Muscle of leg (tissue), 11 donors: ENCODE measurements around the gene LRRK1. TPM values are rescaled to one million over a fixed set of nuclear protein-coding genes. Genes with fewer than 3 reads are reported as not detected.

ENCODE experiments used
- DNase-seq: peaks from one replicate; pipeline ENCODE4 v3.0.0; 2013
- H3K27ac ChIP-seq: one replicate; pipeline ENCODE4 v1.5.1; 2013; ENCODE audit warnings: mild to moderate bottlenecking, low read length, control low read depth
- H3K27me3 ChIP-seq: one replicate; pipeline ENCODE4 v1.6.1; 2013; ENCODE audit warnings: low read length; ENCODE audit not compliant: control insufficient read depth, insufficient read depth
- H3K36me3 ChIP-seq: one replicate; pipeline ENCODE4 v1.6.1; 2013; ENCODE audit warnings: low read length; ENCODE audit not compliant: control insufficient read depth, insufficient read depth
- H3K4me1 ChIP-seq: one replicate; pipeline ENCODE4 v1.6.1; 2013; ENCODE audit warnings: low read length; ENCODE audit not compliant: control insufficient read depth, insufficient read depth
- H3K4me3 ChIP-seq: one replicate; pipeline ENCODE4 v1.5.1; 2013; ENCODE audit warnings: low read length, control low read depth
- H3K9me3 ChIP-seq: replicated peaks from 2 replicates; pipeline ENCODE4 v1.6.1; 2013; ENCODE audit warnings: low read depth, low read length; ENCODE audit not compliant: control insufficient read depth
- WGBS: methylation state at CpG from one replicate; pipeline ENCODE4 v1.1.5; 2013; ENCODE audit warnings: missing lambda C conversion rate; ENCODE audit not compliant: insufficient coverage; 5-methylcytosine and 5-hydroxymethylcytosine counted together
- polyA plus RNA-seq, 8 donors: library from polyadenylated mRNA; unstranded; fragments of 120-200 nt; gene quantifications; one replicate each; pipeline versions ENCODE4 v1.2.1 to v1.2.3, GENCODE V29; 2013; ENCODE audit warnings: inconsistent platforms in 1 of 8, low replicate concordance in 1 of 8; ENCODE audit not compliant: insufficient read length in 8 of 8, insufficient read depth in 1 of 8
- total RNA-seq: library from RNA; stranded (reverse); fragments of 120-200 nt; gene quantifications from one replicate; pipeline ENCODE4 v1.2.4, GENCODE V29; 2013

Gene LRRK1
- total and polyA plus RNA-seq, 9 donors, result 4.1 to 9.4 (median 5.8) TPM

DNA sequence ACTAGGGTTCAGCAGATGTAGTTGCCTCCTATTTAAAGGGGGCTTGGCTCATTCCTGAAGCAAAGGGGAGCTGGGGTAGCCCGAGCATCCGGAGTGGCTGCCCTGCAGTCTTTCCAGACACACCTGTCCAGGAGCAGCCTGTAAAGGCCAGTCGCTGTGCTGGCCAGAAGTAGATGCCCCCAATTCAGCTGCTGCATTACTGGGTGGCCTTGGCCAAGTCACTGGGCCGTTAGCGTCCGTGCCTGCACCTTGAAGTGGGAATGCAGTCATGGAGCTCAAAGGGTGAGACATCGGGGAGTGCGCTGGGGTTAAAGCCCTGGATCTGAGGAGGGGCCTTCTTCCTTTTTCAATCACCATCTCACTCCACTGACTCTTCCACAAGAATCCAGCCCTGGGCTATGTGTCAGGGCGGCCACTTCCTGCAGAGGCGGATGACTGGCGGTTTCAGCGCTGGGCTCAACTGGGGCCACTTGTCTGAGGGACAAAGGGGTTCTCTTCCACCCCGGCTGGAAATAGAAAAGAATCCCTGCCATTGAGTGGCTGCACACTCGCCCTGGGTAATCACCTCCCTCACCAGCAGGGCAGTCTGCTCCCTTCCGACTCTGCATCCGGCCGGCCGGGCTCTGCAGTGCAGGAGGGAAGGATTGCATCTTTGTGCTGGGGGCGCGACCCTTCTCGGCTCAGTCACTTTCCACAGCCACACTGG is 27.7 kb upstream of the LRRK1 start:
- WGBS, result 69% methylated on average over 8 of the region's 21 CpGs
- no peaks in the 10 kb centered on the region for H3K9me3 ChIP-seq
- peaks cover 22% of the 10 kb centered on the region for H3K4me1 ChIP-seq
- DNase-seq, result no peak
- H3K36me3 ChIP-seq, result peaks cover 26% of the 10 kb centered on the region
- H3K4me3 ChIP-seq, result no peak overlapping the region
- H3K27me3 ChIP-seq, result peaks cover 9% of the 10 kb centered on the region
- H3K27ac ChIP-seq, result no peak overlapping the region

DNA sequence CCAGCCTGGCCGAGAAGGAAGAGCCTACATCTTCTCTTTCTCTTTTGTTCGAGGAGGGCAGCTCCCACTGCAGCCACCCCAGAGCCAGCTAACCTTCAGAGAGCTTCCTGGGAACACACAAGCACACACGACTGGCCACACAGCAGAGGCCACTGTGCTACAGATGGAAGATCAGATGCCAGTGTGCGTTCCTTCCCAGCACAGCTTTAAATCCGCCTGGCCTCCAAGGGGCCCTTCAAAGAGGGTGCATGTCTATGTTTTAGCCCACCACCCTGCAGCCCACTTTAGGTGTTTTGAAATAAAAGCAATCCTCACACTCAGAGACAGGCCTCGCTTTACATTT is 27.2 kb upstream of the LRRK1 start:
- peaks cover 9% of the 10 kb centered on the region for H3K27me3 ChIP-seq

GRCh38 chr15:100893261-100893963 is 25.7 kb upstream of the LRRK1 start:
- WGBS, result 81% methylated on average over 4 of the region's 6 CpGs
- Histone ChIP-seq H3K27me3 (peaks cover 9% of the 10 kb centered on the region), H3K4me3 (no peak overlapping the region), H3K9me3 (no peaks in the 10 kb centered on the region), H3K36me3 (peaks cover 33% of the 10 kb centered on the region), H3K27ac (no peak overlapping the region), H3K4me1 (peaks cover 24% of the 10 kb centered on the region)
- DNase-seq, result no peak

More for the DNA sequence above, 27.2 kb upstream of the LRRK1 start:
- H3K36me3 ChIP-seq, result peaks cover 26% of the 10 kb centered on the region
- no peaks in the 10 kb centered on the region for H3K9me3 ChIP-seq
- DNase-seq, result no peak
- no peak overlapping the region for H3K4me3 ChIP-seq
- 59% methylated on average over 5 of the region's 6 CpGs for WGBS
- peaks cover 22% of the 10 kb centered on the region for H3K4me1 ChIP-seq
- no peak overlapping the region for H3K27ac ChIP-seq

- H3K4me3 ChIP-seq, result no peak overlapping the region
- WGBS, result 86% methylated on average over 5 of the region's 9 CpGs
- peaks cover 9% of the 10 kb centered on the region for H3K27me3 ChIP-seq
- no peak for DNase-seq
- H3K27ac ChIP-seq, result no peak overlapping the region
- no peaks in the 10 kb centered on the region for H3K9me3 ChIP-seq
- peaks cover 22% of the 10 kb centered on the region for H3K4me1 ChIP-seq
- H3K36me3 ChIP-seq, result peaks cover 35% of the 10 kb centered on the region
Measured at GRCh38 chr15:100893964-100894295, 25.2 kb upstream of the LRRK1 start.

- H3K27me3 ChIP-seq, result peaks cover 4% of the 10 kb centered on the region
- H3K27ac ChIP-seq, result no peak overlapping the region
- no peaks in the 10 kb centered on the region for H3K9me3 ChIP-seq
- no peak for DNase-seq
- H3K36me3 ChIP-seq, result peaks cover 38% of the 10 kb centered on the region
- no peak overlapping the region for H3K4me3 ChIP-seq
- H3K4me1 ChIP-seq, result peaks cover 24% of the 10 kb centered on the region
- 98% methylated on average over 5 of the region's 13 CpGs for WGBS
Measured at GRCh38 chr15:100895721-100896120, 23.4 kb upstream of the LRRK1 start.

DNA sequence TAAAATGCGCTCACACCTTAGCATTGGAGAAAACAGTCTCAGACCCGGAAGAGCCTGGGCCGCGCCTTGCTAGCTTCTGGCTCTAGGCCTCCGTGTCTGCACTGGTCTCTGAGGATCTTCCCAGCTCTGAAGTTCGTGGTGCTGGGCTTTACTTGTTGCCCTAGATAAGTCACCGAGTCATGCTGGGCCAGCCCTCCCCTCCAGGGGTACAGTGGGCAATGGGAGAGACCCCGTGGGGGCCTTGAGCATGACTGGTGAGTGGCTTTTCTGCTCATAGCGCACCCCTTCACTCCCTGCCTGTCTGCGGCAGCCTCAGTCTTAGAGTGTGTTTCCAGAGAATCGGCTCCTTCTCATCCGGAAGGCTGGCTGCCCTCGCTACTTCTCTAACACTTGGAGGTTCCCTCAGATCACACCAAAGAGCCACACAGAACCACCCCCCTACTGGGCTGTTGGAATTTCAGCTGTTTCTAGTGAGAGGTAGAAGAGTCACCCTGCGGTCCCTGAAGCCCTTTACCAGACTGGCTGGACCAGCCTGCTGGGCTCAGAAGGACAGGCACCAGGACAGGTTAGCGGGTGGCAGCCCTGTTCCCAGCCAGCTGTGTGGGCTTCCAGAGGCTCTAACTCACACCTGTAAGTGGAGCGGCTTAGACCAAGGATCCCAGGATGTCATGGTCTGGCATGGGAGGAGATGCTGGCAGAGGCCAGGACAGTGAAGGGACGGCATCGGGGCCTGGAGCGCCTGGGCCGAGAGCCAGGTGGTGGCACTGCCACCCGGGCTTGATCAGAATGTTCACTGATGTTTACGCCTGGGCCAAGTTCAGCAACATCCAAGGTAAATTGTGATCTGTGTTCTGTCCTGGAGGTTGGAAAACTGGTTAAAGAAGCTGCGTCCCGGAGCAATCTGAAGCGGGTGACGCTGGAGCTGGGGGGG is 21.7 kb upstream of the LRRK1 start:
- H3K27ac ChIP-seq, result no peak overlapping the region
- DNase-seq, result no peak
- H3K9me3 ChIP-seq, result no peaks in the 10 kb centered on the region
- 75% methylated on average over 19 of the region's 26 CpGs for WGBS
- H3K4me3 ChIP-seq, result no peak overlapping the region
- peaks cover 36% of the 10 kb centered on the region for H3K36me3 ChIP-seq
- peaks cover 34% of the 10 kb centered on the region for H3K4me1 ChIP-seq
- peaks cover 3% of the 10 kb centered on the region for H3K27me3 ChIP-seq

DNA sequence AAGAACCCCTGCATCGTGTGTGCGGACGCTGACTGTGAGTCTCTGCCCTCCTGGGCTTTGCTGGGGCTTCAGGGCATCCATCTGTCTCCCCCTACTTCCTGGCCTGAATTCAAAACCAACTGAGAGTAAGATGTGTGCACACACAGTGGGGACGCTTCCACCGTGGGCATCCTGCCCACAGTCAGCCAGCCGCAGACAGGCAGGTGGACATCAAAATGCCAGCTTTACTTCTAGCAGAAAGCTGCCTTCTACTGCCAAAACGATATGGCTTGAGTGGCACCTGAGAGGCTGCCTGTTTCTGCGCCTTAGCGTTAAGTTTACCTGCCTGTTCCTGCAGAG is 21.0 kb upstream of the LRRK1 start:
- H3K36me3 ChIP-seq, result peaks cover 32% of the 10 kb centered on the region
- no peaks in the 10 kb centered on the region for H3K9me3 ChIP-seq
- 88% methylated on average over 5 of the region's 9 CpGs for WGBS
- H3K27me3 ChIP-seq, result peaks cover 2% of the 10 kb centered on the region
- H3K4me1 ChIP-seq, result peaks cover 41% of the 10 kb centered on the region
- DNase-seq, result no peak
- H3K4me3 ChIP-seq, result no peak overlapping the region
- no peak overlapping the region for H3K27ac ChIP-seq

- Histone ChIP-seq H3K36me3 (peaks cover 30% of the 10 kb centered on the region), H3K27ac (no peak overlapping the region), H3K4me1 (peaks cover 44% of the 10 kb centered on the region), H3K9me3 (no peaks in the 10 kb centered on the region), H3K4me3 (no peak overlapping the region), H3K27me3 (no peaks in the 10 kb centered on the region)
- DNase-seq, result peak; percentile 41
- 81% methylated on average over 6 of the region's 11 CpGs for WGBS
Measured at GRCh38 chr15:100898661-100899462, 20.3 kb upstream of the LRRK1 start.

DNA sequence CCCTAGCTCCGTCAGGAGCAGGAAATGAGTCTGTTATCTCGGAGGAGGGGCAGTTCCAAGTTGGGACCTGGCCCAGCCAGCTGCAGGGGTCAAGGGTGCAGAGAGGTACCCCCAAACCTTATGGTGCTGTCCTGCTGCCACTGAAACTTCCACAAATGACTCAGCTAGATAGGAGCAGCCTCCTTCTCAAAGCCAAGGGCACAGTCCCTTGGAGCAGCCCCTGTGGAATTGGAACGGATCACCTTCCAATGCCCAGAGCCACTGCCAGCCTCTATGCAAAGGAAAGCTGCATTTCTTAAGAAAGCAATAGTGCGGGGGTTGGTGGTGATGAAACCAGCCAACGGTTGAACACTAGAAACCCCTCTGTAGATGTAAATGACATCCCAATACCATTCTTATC is 19.6 kb upstream of the LRRK1 start:
- no peak overlapping the region for H3K27ac ChIP-seq
- 57% methylated on average over 1 of the region's 5 CpGs for WGBS
- H3K4me1 ChIP-seq, result peaks cover 44% of the 10 kb centered on the region

More for the DNA sequence above, 19.6 kb upstream of the LRRK1 start:
- DNase-seq, result no peak
- Histone ChIP-seq H3K4me3 (no peak overlapping the region), H3K36me3 (peaks cover 25% of the 10 kb centered on the region), H3K27me3 (no peaks in the 10 kb centered on the region), H3K9me3 (no peaks in the 10 kb centered on the region)
